Measurements from ENCODE around the gene HHAT.
A peak's percentile ranks its signal among the peaks of the same experiment; 100 is the strongest.

Gene HHAT

DNA sequence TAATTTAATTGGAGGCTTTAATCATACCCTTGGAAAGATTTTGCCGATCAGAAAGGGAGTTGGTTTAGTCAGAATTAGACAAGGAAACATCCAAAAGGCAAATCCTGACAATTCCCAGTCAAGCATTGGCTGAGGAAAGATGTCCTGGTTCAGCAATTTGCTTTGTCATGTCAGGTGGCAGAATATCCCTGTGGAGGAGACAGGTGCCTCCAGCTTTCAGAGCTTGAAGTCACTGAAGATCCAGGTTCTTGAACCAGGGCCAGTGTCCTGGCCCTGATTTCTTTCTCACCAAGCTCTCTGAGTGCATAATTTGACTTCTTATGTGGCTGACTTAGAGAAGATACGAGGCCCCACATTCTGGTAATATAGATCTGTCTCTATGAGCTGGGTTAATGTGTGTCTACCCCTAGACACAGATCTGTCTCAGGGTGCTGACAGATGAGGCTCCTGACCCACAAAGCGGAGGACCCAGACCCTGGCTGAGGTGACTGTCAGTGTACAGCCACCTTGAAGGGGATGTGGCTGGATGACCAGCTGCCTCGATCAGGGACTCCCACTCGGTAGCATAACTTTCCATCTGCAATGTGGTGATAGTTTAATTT is 118.9 kb downstream of the HHAT start:
- no peak for DNase-seq

DNA sequence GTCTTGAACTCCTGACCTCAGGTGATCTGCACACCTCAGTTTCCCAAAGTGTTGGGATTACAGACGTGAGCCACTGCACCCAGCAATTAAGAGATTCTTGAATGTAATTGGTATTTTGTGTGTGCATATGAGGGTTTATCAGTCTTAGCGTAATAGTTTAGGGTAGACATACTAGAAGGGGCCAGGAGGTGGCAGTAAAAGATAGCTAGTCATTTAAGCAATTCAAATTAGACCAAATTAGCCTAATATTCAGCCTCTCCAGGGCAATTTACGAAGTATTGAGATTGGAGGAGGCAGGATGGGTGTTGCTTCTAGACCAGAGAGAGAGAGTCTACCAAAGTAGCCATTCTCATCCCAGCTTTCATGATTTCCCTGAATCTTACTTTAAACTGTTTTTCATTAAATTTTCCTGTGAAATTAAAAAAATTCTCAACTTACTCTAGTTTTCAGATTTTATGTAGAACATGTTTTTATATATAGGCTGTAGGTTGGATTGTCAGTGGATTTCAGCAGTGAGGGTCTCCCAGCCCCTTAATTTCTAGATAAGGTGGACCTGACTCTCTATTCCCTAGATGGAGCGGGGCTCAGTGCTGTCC is 119.7 kb downstream of the HHAT start:
- DNase-seq: peak in 1 of 2 experiments; percentile 3

DNA sequence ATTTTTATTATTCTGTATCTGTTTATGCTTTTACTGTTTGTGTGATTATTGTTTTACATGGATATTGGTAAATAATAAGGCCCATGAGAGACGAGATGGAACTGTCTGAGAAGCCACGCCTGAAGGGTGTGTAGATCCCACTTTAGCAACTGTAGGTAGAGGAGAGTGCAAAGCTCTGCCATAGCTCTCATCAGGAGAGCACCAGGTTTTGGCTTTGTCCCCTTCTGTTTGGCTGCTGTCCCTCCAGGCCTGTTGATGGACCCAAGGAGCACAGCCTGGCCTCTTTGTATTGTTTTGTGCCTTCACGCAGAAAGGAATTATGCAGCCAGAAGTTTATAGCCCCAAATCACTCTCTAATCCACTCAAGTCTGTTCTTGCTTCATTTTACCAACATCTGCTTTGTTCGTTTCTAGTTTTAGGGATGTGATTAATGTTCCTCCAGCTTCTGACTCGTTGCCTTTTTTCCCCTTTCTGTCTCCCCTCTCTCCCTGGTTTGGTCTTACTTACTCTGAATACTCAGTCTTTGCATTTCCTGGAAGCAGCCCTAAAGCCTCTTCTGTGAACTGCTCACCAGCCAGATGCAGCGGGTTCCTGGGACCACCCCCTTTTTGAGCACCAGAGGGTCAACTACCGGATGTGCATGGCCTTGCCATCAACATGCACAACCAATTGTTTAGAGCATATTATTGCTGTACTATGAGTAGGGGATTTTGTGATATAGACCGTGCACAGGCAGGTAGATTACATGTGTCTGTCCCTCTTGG is 127.3 kb downstream of the HHAT start:
- no peak for DNase-seq

- DNase-seq: no peak
Observed at GRCh38 chr1:210456731-210457255, 128.1 kb downstream of the HHAT start.

GRCh38 chr1:210457568-210457967 is 128.9 kb downstream of the HHAT start:
- no peak for DNase-seq

DNA sequence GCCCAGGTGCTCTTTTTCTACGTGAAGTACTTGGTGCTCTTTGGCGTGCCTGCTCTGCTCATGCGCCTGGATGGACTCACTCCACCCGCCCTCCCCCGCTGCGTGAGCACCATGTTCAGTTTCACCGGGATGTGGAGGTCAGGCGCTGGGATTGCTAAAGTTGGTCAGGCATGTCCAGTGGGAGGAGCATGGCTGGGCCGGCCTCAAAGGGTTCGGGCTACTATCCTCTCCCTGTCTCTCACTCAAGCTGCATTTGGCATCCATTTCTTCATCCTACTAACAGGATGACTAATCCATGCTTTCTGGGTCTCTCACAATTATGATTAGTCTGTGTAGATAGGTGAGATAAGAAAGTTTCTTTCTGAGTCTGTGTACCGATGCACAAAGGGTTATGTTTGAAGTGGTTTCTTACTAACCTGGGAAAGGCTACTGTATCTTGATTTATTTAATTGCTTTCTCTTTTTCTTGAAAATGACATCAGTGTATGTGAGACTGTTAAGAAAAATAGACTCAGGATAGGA is 135.9 kb downstream of the HHAT start:
- no peak for DNase-seq

- DNase-seq: no peak
Observed at GRCh38 chr1:210465150-210465549, 136.4 kb downstream of the HHAT start.

DNA sequence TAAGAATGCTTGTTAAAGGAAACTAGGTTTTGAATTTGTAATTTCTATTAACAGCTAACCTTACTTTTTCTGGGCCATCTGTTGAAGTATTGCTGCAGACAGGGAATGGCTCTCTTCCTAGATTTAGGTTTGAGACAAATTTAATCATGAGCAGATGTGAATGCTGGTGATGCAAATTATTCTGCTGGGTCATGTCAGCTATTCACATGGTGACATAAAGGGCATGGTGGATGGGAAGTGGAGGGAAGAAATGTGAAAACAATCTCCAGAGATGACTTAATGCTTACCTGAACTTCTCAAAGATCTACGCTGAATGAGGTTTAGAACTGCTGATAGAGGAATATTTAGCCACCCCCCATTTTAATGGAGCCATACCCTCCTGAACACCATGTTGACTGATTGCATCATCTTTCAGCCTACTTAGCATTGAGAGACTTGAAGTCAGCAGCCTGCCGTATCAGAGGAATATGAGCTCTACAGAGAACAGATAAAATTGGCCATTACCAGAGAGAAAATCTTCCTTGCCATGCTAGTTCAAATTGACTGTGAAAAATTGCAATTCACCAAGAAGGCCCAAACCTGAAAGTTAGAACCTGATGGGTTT is 138.8 kb downstream of the HHAT start:
- DNase-seq: no peak

DNA sequence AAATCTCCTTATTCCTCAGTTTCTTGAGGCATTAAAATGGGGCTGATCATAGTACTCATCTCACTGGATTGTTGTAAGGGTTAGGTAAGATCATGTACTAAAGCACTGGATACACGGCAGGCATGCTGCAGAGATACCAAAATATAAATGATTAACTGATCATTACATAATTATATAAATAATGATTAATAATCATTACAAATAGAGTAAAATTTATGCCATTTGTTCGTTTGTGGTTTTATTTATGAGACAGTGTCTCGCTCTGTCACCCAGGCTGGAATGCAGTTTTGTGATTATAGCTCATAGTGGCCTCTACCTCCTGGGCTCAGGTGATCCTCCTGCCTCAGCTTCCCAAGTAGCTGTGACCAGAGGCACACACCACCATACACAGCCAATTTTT is 140.7 kb downstream of the HHAT start:
- no peak for DNase-seq

- DNase-seq: no peak
Observed at GRCh38 chr1:210475321-210475720, 146.6 kb downstream of the HHAT start.

DNA sequence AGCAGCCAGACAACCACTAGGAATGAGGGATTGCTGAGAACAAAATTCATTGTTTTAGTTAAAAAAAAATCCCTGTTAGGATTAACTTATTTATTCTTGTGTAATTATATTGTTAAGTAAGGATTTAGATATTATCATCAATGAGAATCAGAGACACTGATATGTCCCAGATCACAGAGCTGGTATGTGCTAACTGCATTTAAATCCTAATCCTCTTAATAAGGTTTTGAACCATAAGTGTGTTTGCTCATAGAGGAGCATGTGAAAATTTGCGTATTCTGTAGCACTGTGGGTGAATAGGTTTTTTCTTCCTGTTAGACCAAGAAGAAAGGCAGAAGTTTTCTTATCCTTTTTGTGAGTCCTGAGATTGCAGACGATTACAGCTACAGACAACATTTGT is 147.1 kb downstream of the HHAT start:
- no peak for DNase-seq

GRCh38 chr1:210476730-210477129 is 148.0 kb downstream of the HHAT start:
- no peak for DNase-seq

- peak in 1 of 2 experiments; percentile 5 for DNase-seq
Observed at GRCh38 chr1:210477328-210477924, 148.7 kb downstream of the HHAT start.

- no peak for DNase-seq
Observed at GRCh38 chr1:210478820-210479219, 150.1 kb downstream of the HHAT start.

DNA sequence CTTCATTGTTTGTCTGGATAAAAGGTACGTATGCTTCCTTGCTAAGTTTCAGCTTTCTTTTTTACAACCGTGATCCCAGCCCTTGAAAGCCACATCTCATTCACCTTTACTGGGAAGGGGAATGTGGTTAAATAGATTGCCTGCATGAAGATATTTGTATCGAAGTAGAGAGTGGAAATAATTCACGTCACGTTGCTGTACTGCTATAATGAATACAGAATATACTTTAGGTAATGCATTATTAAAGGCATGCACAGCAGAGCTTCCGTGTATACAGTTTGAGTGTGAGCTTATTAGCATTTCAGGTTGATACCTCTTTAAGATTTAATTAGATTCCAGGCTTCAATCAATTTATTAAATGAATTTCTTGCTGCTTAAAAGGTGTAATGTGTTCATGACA is 153.8 kb downstream of the HHAT start:
- DNase-seq: no peak

- DNase-seq: no peak
Observed at GRCh38 chr1:210482945-210483617, 154.4 kb downstream of the HHAT start.

DNA sequence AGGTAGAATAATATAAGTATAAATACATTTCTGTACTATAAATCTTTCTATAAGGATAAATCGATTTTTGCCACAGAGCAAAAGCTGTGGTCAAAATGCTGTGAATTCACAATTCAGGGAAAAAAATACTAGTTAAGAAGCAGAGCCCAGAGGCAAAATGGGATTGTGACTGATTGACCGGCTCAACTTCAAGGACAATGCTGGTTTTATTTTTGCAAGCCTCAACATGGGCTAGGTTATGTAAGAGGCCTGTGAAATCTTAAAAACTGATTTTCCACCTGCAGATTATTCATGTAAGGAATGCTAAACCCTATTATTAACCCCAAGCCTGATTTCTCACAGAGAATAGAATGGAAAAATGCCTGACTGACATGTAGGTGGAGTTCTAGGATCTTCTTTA is 155.1 kb downstream of the HHAT start:
- DNase-seq: no peak

DNA sequence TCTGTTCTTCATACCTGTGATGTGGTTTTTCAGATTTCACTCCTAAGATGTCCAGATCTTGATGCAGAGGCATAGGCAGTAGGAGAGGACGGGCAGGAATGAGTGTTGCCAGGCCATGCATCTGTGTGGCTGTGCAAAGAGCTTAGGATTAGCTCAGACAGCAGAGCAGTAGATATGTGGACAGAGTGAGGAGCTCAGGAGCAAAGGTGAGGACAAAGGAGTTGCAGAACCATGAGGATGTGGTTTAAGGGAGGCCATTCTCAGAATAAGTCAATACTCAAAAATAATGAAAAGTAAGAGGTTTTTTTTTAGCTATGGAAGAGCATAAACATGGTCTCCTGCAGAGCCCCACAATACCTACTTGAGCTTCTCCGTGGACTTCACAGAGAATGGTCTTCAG is 158.3 kb downstream of the HHAT start:
- no peak for DNase-seq

- DNase-seq: no peak
Observed at GRCh38 chr1:210489491-210489890, 160.8 kb downstream of the HHAT start.

- DNase-seq: no peak
Observed at GRCh38 chr1:210490781-210491180, 162.1 kb downstream of the HHAT start.

DNA sequence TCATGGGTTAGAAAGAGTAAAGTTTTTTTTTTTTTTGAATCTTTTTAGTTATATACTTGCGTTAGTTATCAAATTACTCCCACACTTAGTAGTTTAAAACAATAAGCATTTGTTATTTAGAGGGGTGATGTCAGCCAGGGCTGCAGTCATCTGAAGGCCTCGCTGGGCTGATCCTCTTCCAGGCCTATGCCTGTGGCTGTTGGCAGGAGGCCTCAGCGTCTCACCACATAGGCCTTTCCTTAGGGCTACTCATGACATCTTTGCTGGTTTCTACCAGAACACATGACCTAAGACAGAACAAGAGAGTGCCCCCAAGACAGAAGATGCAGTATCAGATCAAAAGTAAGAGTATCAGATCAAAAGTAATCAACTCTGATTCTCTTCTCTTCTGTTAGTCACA is 167.4 kb downstream of the HHAT start:
- no peak for DNase-seq

- DNase-seq: no peak
Observed at GRCh38 chr1:210499956-210500355, 171.3 kb downstream of the HHAT start.
